Head of caudate nucleus (tissue), 42 donors: ENCODE data around the gene C2CD3.
"Not testable (repeated sequence)": the region's sequence is repeated elsewhere in the genome, so short reads cannot be mapped to it uniquely, and the experiment has no call there.

Experiments
- DNase-seq, 42 donors: peaks; one replicate each; pipeline versions ENCODE4 v3.0.0 to v3.0.0-alpha.2; 2020 to 2021; ENCODE audit warnings: mixed read lengths in 7 of 42
- intact Hi-C: fragments of 100-400 bp; cut with DNase I; formaldehyde crosslinking; loops from one replicate; pipeline ENCODE4 v1.15.0; 2022

C2CD3 gene

GRCh38 chr11:74083927-74084326 lies 86.9 kb downstream of the C2CD3 start:
- intact Hi-C loops = not testable (repeated sequence)

GRCh38 chr11:74081428-74081827 lies 89.4 kb downstream of the C2CD3 start:
- intact Hi-C loops = no loop called here
- no peak for DNase-seq

More at GRCh38 chr11:74083927-74084326, 86.9 kb downstream of the C2CD3 start:
- not testable (repeated sequence) for DNase-seq

- intact Hi-C loops = no loop called here
- no peak for DNase-seq
Measured at GRCh38 chr11:74077193-74077592, 93.6 kb downstream of the C2CD3 start.

- intact Hi-C loops = no loop called here
- no peak for DNase-seq
Measured at GRCh38 chr11:74072721-74073120, 98.1 kb downstream of the C2CD3 start.

GRCh38 chr11:74072286-74072685 lies 98.5 kb downstream of the C2CD3 start:
- DNase-seq = no peak
- intact Hi-C loops = no loop called here

GRCh38 chr11:74070723-74071492 lies 99.9 kb downstream of the C2CD3 start:
- DNase-seq = peak in 4 of 42 donors; percentile 4 to 7 (median 6)
- intact Hi-C loops = no loop called here

- intact Hi-C loops = no loop called here
Measured at GRCh38 chr11:74069146-74070046, 101.4 kb downstream of the C2CD3 start.

GRCh38 chr11:74066663-74067062 lies 104.1 kb downstream of the C2CD3 start:
- intact Hi-C loops, DNase-seq: not testable (repeated sequence)

More at GRCh38 chr11:74069146-74070046, 101.4 kb downstream of the C2CD3 start:
- DNase-seq = no peak

- intact Hi-C loops, DNase-seq: not testable (repeated sequence)
Measured at GRCh38 chr11:74065534-74065933, 105.3 kb downstream of the C2CD3 start.

GRCh38 chr11:74063628-74064027 lies 107.2 kb downstream of the C2CD3 start:
- intact Hi-C loops, DNase-seq: not testable (repeated sequence)

- intact Hi-C loops, DNase-seq: not testable (repeated sequence)
Measured at GRCh38 chr11:74061599-74061998, 109.2 kb downstream of the C2CD3 start.

GRCh38 chr11:74057249-74058151 lies 113.3 kb downstream of the C2CD3 start:
- no peak for DNase-seq
- intact Hi-C loops = no loop called here

GRCh38 chr11:74055938-74056337 lies 114.9 kb downstream of the C2CD3 start:
- intact Hi-C loops = no loop called here

GRCh38 chr11:74050465-74050864 lies 120.3 kb downstream of the C2CD3 start:
- intact Hi-C loops = no loop called here
- DNase-seq = no peak

More at GRCh38 chr11:74055938-74056337, 114.9 kb downstream of the C2CD3 start:
- DNase-seq = no peak

- intact Hi-C loops = no loop called here
- DNase-seq = no peak
Measured at GRCh38 chr11:74048993-74049392, 121.8 kb downstream of the C2CD3 start.

GRCh38 chr11:74044538-74044937 lies 126.3 kb downstream of the C2CD3 start:
- DNase-seq = no peak
- intact Hi-C loops = no loop called here

GRCh38 chr11:74043450-74043849 lies 127.4 kb downstream of the C2CD3 start:
- DNase-seq = no peak
- intact Hi-C loops = no loop called here

GRCh38 chr11:74037309-74037708 lies 133.5 kb downstream of the C2CD3 start:
- DNase-seq = no peak
- intact Hi-C loops = no loop called here

GRCh38 chr11:74035264-74035663 lies 135.5 kb downstream of the C2CD3 start:
- intact Hi-C loops = no loop called here
- no peak for DNase-seq
